ENCODE data around the gene CCDC180. TPM values are rescaled to one million over a fixed set of nuclear protein-coding genes. Genes with fewer than 3 reads are reported as not detected.

The CCDC180 gene
- total RNA-seq, 1 experiment from 2014 or later, result 7.9 TPM

DNA sequence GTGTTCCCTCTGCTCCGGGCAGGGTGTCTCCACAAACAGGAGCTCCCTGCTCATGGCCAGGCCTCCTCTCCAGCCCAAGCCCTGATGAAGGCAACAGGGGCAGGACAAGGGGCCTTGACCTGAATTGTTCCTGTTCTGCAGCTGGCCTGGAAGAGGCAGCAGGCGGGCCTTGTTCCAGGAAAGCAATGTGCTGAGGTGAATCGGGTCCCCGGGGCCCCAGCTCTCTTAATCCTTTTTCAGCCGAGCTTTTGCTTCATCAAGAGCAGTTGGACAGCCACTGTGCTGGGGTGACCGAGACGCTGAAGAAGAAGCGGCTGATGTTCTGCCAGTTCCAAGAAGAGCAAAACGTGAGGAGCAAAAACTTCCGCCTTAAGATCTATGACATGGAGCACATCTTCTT, 41.4 kb downstream of the CCDC180 start:
- Histone ChIP-seq H3K4me2 (ENCODE audit: low read length) (no peak overlapping the region), H2AFZ (ENCODE audit: low read depth, low read length, poor library complexity, severe bottlenecking) (no peak overlapping the region), H3K9me2 (ENCODE audit: insufficient read depth) (no peaks in the 10 kb centered on the region), H3K4me3 (replicated peaks in 1 of 2; ENCODE audit: low read depth in 1 of 2, low read length in 2 of 2) (no peak overlapping the region), H3K4me1 (ENCODE audit: control insufficient read depth in 1 of 2, insufficient read depth in 2 of 2, low read length in 2 of 2) (no peaks in the 10 kb centered on the region), H3K9ac (ENCODE audit: low read length) (no peak overlapping the region), H3K27ac (ENCODE audit: low read depth, low read length) (no peak overlapping the region), H3K27me3 (ENCODE audit: insufficient read depth, low read length) (no peaks in the 10 kb centered on the region), H3K36me3 (ENCODE audit: control insufficient read depth in 1 of 2, insufficient read depth in 2 of 2, low read length in 2 of 2) (no peaks in the 10 kb centered on the region), H4K20me1 (ENCODE audit: insufficient read depth) (no peaks in the 10 kb centered on the region), H3K79me2 (ENCODE audit: insufficient read depth, low read length) (no peaks in the 10 kb centered on the region), H3K9me3 (ENCODE audit: control insufficient read depth in 1 of 2, insufficient read depth in 1 of 2, low read depth in 1 of 2, low read length in 2 of 2) (no peaks in the 10 kb centered on the region)
- ATAC-seq (no peak), DNase-seq (ENCODE audit: low read depth, low spot score) (no peak)
- intact Hi-C loops (cut with micrococcal nuclease), result no loop called here
- RAD21 ChIA-PET (ENCODE audit: low non-redundant PET in 1 of 2, low total read pairs in 2 of 2, uncharacterized antibody in 2 of 2, unreplicated experiment in 2 of 2), result no interaction called here
- BruUV-seq (replicated peaks), result no TSS peak
- POLR2A ChIA-PET, result no interaction called here
- CTCF ChIA-PET, result no interaction called here
- TF ChIP-seq POLR2A (IDR thresholded peaks at IDR 0.05; ENCODE audit: borderline replicate concordance, extremely low read depth, insufficient read depth, insufficient read length) (no peak), TCF7L2 (IDR thresholded peaks at IDR 0.05; ENCODE audit: borderline replicate concordance, extremely low read depth, insufficient read depth, insufficient read length) (no peak), YY1 (IDR thresholded peaks at IDR 0.05; ENCODE audit: extremely low read depth, insufficient replicate concordance, low read depth, low read length) (no peak)

DNA sequence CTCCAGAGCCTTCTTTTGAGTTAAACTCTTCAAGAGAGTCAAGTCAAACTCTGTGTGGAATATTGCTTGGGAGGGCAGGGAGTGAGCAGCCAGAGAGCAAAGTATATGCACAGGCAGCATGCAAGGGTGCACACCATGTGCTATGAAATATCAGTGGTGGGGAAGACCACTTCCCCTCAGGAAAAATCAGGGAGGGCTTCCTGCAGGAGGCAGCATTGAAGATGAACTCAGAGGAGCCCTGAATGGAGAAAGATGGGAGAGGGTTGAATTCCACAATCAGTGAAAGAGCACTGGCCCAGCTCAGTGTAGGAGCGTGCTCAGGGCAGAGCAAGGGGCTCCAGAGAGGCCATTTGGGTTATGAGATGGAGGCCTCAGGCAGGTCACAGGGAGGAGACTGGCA, 41.9 kb downstream of the CCDC180 start:
- no peaks in the 10 kb centered on the region for H3K27me3 ChIP-seq (ENCODE audit: insufficient read depth, low read length)
- H3K9ac ChIP-seq (ENCODE audit: low read length), result no peak overlapping the region
- ChIA-PET CTCF (no interaction called here), POLR2A (no interaction called here), RAD21 (ENCODE audit: low non-redundant PET in 1 of 2, low total read pairs in 2 of 2, uncharacterized antibody in 2 of 2, unreplicated experiment in 2 of 2) (no interaction called here)
- no peaks in the 10 kb centered on the region for H3K9me2 ChIP-seq (ENCODE audit: insufficient read depth)
- ATAC-seq (no peak), DNase-seq (ENCODE audit: low read depth, low spot score) (no peak)
- no peak overlapping the region for H3K4me2 ChIP-seq (ENCODE audit: low read length)
- H4K20me1 ChIP-seq (ENCODE audit: insufficient read depth), result no peaks in the 10 kb centered on the region
- H3K4me1 ChIP-seq (ENCODE audit: control insufficient read depth in 1 of 2, insufficient read depth in 2 of 2, low read length in 2 of 2), result no peaks in the 10 kb centered on the region
- no peak overlapping the region for H2AFZ ChIP-seq (ENCODE audit: low read depth, low read length, poor library complexity, severe bottlenecking)
- intact Hi-C loops (cut with micrococcal nuclease), result no loop called here
- H3K27ac ChIP-seq (ENCODE audit: low read depth, low read length), result no peak overlapping the region
- no TSS peak for BruUV-seq (replicated peaks)
- H3K9me3 ChIP-seq (ENCODE audit: control insufficient read depth in 1 of 2, insufficient read depth in 1 of 2, low read depth in 1 of 2, low read length in 2 of 2), result no peaks in the 10 kb centered on the region
- H3K4me3 ChIP-seq (replicated peaks in 1 of 2; ENCODE audit: low read depth in 1 of 2, low read length in 2 of 2), result no peak overlapping the region
- 0 out of 4 replicates have a peak, but pooled peaks cover 0 to under 1% of the 10 kb centered on the region in 2 experiments for H3K36me3 ChIP-seq (ENCODE audit: control insufficient read depth in 1 of 2, insufficient read depth in 2 of 2, low read length in 2 of 2)
- H3K79me2 ChIP-seq (ENCODE audit: insufficient read depth, low read length), result no peaks in the 10 kb centered on the region
- TF ChIP-seq YY1 (IDR thresholded peaks at IDR 0.05; ENCODE audit: extremely low read depth, insufficient replicate concordance, low read depth, low read length) (no peak), EZH2 (IDR thresholded peaks at IDR 0.05) (no peak), EZH2phosphoT487 (IDR thresholded peaks at IDR 0.05; ENCODE audit: borderline replicate concordance) (no peak), CEBPB (IDR thresholded peaks at IDR 0.05; ENCODE audit: low read depth) (no peak), EGR1 (IDR thresholded peaks at IDR 0.05; ENCODE audit: low read depth) (no peak), RAD21 (IDR thresholded peaks at IDR 0.05; ENCODE audit: low read depth) (no peak), POLR2A (IDR thresholded peaks at IDR 0.05; ENCODE audit: borderline replicate concordance, extremely low read depth, insufficient read depth, insufficient read length) (no peak), JUND (IDR thresholded peaks at IDR 0.05) (no peak)
- TF ChIP-seq, protein P1, sequence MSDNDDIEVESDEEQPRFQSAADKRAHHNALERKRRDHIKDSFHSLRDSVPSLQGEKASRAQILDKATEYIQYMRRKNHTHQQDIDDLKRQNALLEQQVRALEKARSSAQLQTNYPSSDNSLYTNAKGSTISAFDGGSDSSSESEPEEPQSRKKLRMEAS (IDR thresholded peaks at IDR 0.05), result no peak
- TF ChIP-seq, protein P2, sequence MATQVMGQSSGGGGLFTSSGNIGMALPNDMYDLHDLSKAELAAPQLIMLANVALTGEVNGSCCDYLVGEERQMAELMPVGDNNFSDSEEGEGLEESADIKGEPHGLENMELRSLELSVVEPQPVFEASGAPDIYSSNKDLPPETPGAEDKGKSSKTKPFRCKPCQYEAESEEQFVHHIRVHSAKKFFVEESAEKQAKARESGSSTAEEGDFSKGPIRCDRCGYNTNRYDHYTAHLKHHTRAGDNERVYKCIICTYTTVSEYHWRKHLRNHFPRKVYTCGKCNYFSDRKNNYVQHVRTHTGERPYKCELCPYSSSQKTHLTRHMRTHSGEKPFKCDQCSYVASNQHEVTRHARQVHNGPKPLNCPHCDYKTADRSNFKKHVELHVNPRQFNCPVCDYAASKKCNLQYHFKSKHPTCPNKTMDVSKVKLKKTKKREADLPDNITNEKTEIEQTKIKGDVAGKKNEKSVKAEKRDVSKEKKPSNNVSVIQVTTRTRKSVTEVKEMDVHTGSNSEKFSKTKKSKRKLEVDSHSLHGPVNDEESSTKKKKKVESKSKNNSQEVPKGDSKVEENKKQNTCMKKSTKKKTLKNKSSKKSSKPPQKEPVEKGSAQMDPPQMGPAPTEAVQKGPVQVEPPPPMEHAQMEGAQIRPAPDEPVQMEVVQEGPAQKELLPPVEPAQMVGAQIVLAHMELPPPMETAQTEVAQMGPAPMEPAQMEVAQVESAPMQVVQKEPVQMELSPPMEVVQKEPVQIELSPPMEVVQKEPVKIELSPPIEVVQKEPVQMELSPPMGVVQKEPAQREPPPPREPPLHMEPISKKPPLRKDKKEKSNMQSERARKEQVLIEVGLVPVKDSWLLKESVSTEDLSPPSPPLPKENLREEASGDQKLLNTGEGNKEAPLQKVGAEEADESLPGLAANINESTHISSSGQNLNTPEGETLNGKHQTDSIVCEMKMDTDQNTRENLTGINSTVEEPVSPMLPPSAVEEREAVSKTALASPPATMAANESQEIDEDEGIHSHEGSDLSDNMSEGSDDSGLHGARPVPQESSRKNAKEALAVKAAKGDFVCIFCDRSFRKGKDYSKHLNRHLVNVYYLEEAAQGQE (IDR thresholded peaks at IDR 0.05; ENCODE audit: low read depth), result no peak
- TF ChIP-seq, protein P3, sequence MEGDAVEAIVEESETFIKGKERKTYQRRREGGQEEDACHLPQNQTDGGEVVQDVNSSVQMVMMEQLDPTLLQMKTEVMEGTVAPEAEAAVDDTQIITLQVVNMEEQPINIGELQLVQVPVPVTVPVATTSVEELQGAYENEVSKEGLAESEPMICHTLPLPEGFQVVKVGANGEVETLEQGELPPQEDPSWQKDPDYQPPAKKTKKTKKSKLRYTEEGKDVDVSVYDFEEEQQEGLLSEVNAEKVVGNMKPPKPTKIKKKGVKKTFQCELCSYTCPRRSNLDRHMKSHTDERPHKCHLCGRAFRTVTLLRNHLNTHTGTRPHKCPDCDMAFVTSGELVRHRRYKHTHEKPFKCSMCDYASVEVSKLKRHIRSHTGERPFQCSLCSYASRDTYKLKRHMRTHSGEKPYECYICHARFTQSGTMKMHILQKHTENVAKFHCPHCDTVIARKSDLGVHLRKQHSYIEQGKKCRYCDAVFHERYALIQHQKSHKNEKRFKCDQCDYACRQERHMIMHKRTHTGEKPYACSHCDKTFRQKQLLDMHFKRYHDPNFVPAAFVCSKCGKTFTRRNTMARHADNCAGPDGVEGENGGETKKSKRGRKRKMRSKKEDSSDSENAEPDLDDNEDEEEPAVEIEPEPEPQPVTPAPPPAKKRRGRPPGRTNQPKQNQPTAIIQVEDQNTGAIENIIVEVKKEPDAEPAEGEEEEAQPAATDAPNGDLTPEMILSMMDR (IDR thresholded peaks at IDR 0.05 in 2 of 3, conservative IDR thresholded peaks at IDR 0.05 in 1 of 3; ENCODE audit: borderline replicate concordance in 1 of 3, insufficient read depth in 1 of 3, low read depth in 2 of 3, low read length in 2 of 3), result no peak

Measured in HCT116 (cell line).